Measurements from ENCODE around the gene DNAJC18.
"Not testable (repeated sequence)": the region's sequence is repeated elsewhere in the genome, so short reads cannot be mapped to it uniquely, and the experiment has no call there.

Gene DNAJC18

GRCh38 chr5:139388198-139388821, 51.0 kb downstream of the DNAJC18 start (continued):
- no peak for TF ChIP-seq ZNF510 (tag by site-specific recombination; IDR thresholded peaks at IDR 0.05; ENCODE audit: insufficient replicate concordance)
- TF ChIP-seq PRDM6 (tag by site-specific recombination; IDR thresholded peaks at IDR 0.05): no peak
- no peak for TF ChIP-seq ZNF239 (tag by site-specific recombination; IDR thresholded peaks at IDR 0.05)
- peak; percentile 65; the same call in 1 of the 2 replicates for TF ChIP-seq ZNF600 (tag by site-specific recombination; IDR thresholded peaks at IDR 0.05)
- no peak for TF ChIP-seq ZNF404 (tag by site-specific recombination; IDR thresholded peaks at IDR 0.05)
- TF ChIP-seq ZNF692 (tag by site-specific recombination; IDR thresholded peaks at IDR 0.05): no peak
- TF ChIP-seq ZNF324 (tag by site-specific recombination; IDR thresholded peaks at IDR 0.05): no peak
- no peak for TF ChIP-seq TRIM28 (IDR thresholded peaks at IDR 0.05; ENCODE audit: borderline replicate concordance, low read length)
- no peak for TF ChIP-seq ZNF561 (tag by site-specific recombination; IDR thresholded peaks at IDR 0.05; ENCODE audit: borderline replicate concordance)
- no peak for TF ChIP-seq ZNF768 (tag by site-specific recombination; IDR thresholded peaks at IDR 0.05)
- no peak for TF ChIP-seq ZSCAN16 (tag by site-specific recombination; IDR thresholded peaks at IDR 0.05)

GRCh38 chr5:139387611-139388197, 51.6 kb downstream of the DNAJC18 start:
- ChIA-PET POLR2A (interaction anchor here (0.6 kb wide), 1 partner anchor 809 kb away, joined by 3 read pairs; no protein-coding TSS in a partner anchor), CTCF (interaction anchor here (0.8 kb wide), 1 partner anchor 15 kb away, joined by 3 read pairs; no protein-coding TSS in a partner anchor)
- Histone ChIP-seq H3K4me1 (ENCODE audit: control insufficient read depth, insufficient read depth, low read length) (no peaks in the 10 kb centered on the region), H3K4me3 (ENCODE audit: low read depth, low read length) (no peak overlapping the region), H3K36me3 (ENCODE audit: control insufficient read depth in 2 of 2, insufficient read depth in 1 of 2, low read length in 2 of 2) (no peaks in the 10 kb centered on the region), H3K27ac (ENCODE audit: extremely low read depth, low read depth, low read length) (no peak overlapping the region), H3K9me3 (ENCODE audit: control insufficient read depth, insufficient read depth, low read depth, low read length) (no peaks in the 10 kb centered on the region)
- TF ChIP-seq ZNF362 (tag by site-specific recombination; IDR thresholded peaks at IDR 0.05) (no peak), ZNF664 (tag by site-specific recombination; IDR thresholded peaks at IDR 0.05) (no peak), ZIC2 (tag by site-specific recombination; IDR thresholded peaks at IDR 0.05) (peak; percentile 25; the same call in 1 of the 2 replicates), PRDM4 (tag by site-specific recombination; IDR thresholded peaks at IDR 0.05) (no peak), ZNF175 (tag by site-specific recombination; IDR thresholded peaks at IDR 0.05) (no peak)

- POLR2A ChIA-PET: interaction anchor here (1.1 to 1.6 kb wide), 2 partner anchors 14 to 45 kb away, joined by 3 to 4 read pairs; partner anchors contain the start of gene PAIP2
- CTCF ChIA-PET: interaction anchor here (0.8 to 1.6 kb wide), 2 partner anchors 15 to 101 kb away, joined by 3 read pairs; no protein-coding TSS in a partner anchor
- H3K4me3 ChIP-seq (ENCODE audit: low read depth, low read length); H3K9me3 ChIP-seq (ENCODE audit: control insufficient read depth, insufficient read depth, low read depth, low read length); H3K4me1 ChIP-seq (ENCODE audit: control insufficient read depth, insufficient read depth, low read length); H3K27ac ChIP-seq (ENCODE audit: extremely low read depth, low read depth, low read length); H3K36me3 ChIP-seq (ENCODE audit: control insufficient read depth in 2 of 2, insufficient read depth in 1 of 2, low read length in 2 of 2): not testable (repeated sequence)
Measured at GRCh38 chr5:139386956-139387355, 52.4 kb downstream of the DNAJC18 start.

Measured in HEK293 (cell line).